HFFc6 (cell line): ENCODE results near the gene HTN3. TPM values are rescaled to one million over a fixed set of nuclear protein-coding genes. Genes with fewer than 3 reads are reported as not detected.
"Not testable (repeated sequence)": the region's sequence is repeated elsewhere in the genome, so short reads cannot be mapped to it uniquely, and the experiment has no call there.

ENCODE experiments used
- DNase-seq: peaks from one replicate; pipeline ENCODE4 v3.0.0-alpha.2; 2018
- H3K27ac Mint-ChIP-seq: 2 replicates; pipeline ENCODE4 v1.8.0; 2020; ENCODE audit warnings: mild to moderate bottlenecking, mixed read lengths
- H3K27me3 Mint-ChIP-seq: 2 replicates; pipeline ENCODE4 v1.8.0; 2021; ENCODE audit warnings: mild to moderate bottlenecking, moderate library complexity, mixed read lengths; ENCODE audit not compliant: insufficient read depth
- H3K36me3 Mint-ChIP-seq: 2 replicates; pipeline ENCODE4 v1.8.0; 2021; ENCODE audit warnings: low read depth, mixed read lengths
- H3K4me1 Mint-ChIP-seq: 2 replicates; pipeline ENCODE4 v1.8.0; 2020; ENCODE audit warnings: low read depth, mixed read lengths
- H3K4me3 Mint-ChIP-seq: 2 replicates; pipeline ENCODE4 v1.8.0; 2020; ENCODE audit warnings: mild to moderate bottlenecking, moderate library complexity, mixed read lengths
- H3K9me3 Mint-ChIP-seq: 2 replicates; pipeline ENCODE4 v1.8.0; 2020; ENCODE audit warnings: mild to moderate bottlenecking, mixed read lengths
- CTCF ChIP-seq: fragments of 200-600 bp; sonication (generic); IDR thresholded peaks from 2 replicates; pipeline ENCODE4 v1.5.0; 2021; ENCODE audit warnings: antibody characterized with exemption, mild to moderate bottlenecking
- total RNA-seq, 6 experiments: library from RNA; stranded (reverse); fragmentation: NEBNext Ultra II Directional; extraction: Animal tissue kit (Norgen Biotek cat#: 25700); gene quantifications; 2 replicates in 1 of 6; 3 replicates in 5 of 6; pipeline ENCODE4 v1.2.3, GENCODE V29; 2021

Gene HTN3
- total RNA-seq, 6 experiments from 2014 or later: not detected

- H3K27ac Mint-ChIP-seq: no peak overlapping the region
- H3K9me3 Mint-ChIP-seq: peaks cover 16% of the 10 kb centered on the region
- no peak for DNase-seq
- H3K4me3 Mint-ChIP-seq: no peak overlapping the region
- no peaks in the 10 kb centered on the region for H3K36me3 Mint-ChIP-seq
- no peaks in the 10 kb centered on the region for H3K4me1 Mint-ChIP-seq
- H3K27me3 Mint-ChIP-seq: no peaks in the 10 kb centered on the region
- TF ChIP-seq CTCF: no peak
These were observed 28.8 kb upstream of the HTN3 start for GRCh38 chr4:69999420-69999819.

DNA sequence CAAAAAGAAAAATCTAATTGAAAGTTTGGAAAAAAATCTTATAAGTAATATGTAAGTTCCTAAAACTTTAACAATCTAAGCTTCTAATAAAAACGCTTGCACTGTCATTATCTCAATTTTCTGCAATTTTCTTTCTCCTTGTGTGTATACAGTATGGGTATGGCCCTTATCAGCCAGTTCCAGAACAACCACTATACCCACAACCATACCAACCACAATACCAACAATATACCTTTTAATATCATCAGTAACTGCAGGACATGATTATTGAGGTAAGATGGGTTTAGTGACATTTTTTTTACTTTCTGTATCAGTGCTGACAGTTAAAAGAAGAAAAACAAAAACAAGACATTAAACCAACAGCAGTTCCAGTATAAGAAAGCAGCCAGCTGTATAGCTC, 27.5 kb upstream of the HTN3 start:
- DNase-seq: no peak
- Mint-ChIP-seq H3K9me3 (peaks cover 22% of the 10 kb centered on the region), H3K4me3 (no peak overlapping the region), H3K36me3 (no peaks in the 10 kb centered on the region), H3K4me1 (no peaks in the 10 kb centered on the region), H3K27me3 (no peaks in the 10 kb centered on the region), H3K27ac (no peak overlapping the region)
- TF ChIP-seq CTCF: no peak

DNA sequence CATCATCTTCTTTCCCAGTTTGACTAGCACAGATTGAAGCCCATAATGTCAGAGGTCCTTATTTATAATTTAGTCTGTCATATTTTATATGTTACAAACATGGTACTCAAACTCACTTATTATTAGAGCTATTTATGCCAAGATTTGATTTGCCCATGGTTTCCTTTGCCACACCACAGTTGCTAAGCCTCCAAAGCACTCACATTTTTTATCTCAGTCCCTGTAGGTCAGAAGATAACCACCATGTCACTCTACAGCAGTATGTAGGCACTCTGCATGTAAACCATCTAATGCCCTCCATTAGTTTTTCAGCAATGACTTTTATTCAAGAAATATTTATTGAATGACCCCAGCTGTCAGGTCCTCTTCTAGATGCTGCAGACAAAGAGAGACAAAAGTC, 25.8 kb upstream of the HTN3 start:
- no peak for TF ChIP-seq CTCF
- H3K4me3 Mint-ChIP-seq: no peak overlapping the region
- no peaks in the 10 kb centered on the region for H3K4me1 Mint-ChIP-seq
- DNase-seq: no peak
- H3K36me3 Mint-ChIP-seq: no peaks in the 10 kb centered on the region
- peaks cover 21% of the 10 kb centered on the region for H3K9me3 Mint-ChIP-seq
- no peak overlapping the region for H3K27ac Mint-ChIP-seq
- H3K27me3 Mint-ChIP-seq: no peaks in the 10 kb centered on the region

- DNase-seq: no peak
- no peak for TF ChIP-seq CTCF
- H3K27ac Mint-ChIP-seq: no peak overlapping the region
- H3K36me3 Mint-ChIP-seq: no peaks in the 10 kb centered on the region
- peaks cover 33% of the 10 kb centered on the region for H3K9me3 Mint-ChIP-seq
- no peaks in the 10 kb centered on the region for H3K4me1 Mint-ChIP-seq
- H3K4me3 Mint-ChIP-seq: no peak overlapping the region
- H3K27me3 Mint-ChIP-seq: no peaks in the 10 kb centered on the region; the same call in 1 of the 2 replicates
These were observed 19.5 kb upstream of the HTN3 start for GRCh38 chr4:70008771-70009170.

GRCh38 chr4:70019006-70019405, 9.3 kb upstream of the HTN3 start:
- DNase-seq, H3K4me1 Mint-ChIP-seq, H3K4me3 Mint-ChIP-seq, H3K27me3 Mint-ChIP-seq, H3K27ac Mint-ChIP-seq, H3K36me3 Mint-ChIP-seq: not testable (repeated sequence)
- H3K9me3 Mint-ChIP-seq: peaks cover 11% of the 10 kb centered on the region

GRCh38 chr4:70023218-70023617, 5.0 kb upstream of the HTN3 start:
- DNase-seq: no peak
- Mint-ChIP-seq H3K4me1 (no peaks in the 10 kb centered on the region), H3K36me3 (no peaks in the 10 kb centered on the region), H3K9me3 (peaks cover 14% of the 10 kb centered on the region), H3K27ac (no peak overlapping the region), H3K4me3 (no peak overlapping the region), H3K27me3 (no peaks in the 10 kb centered on the region)
- TF ChIP-seq CTCF: no peak
